ENCODE measurements around the gene CLCN6. TPM values are rescaled to one million over a fixed set of nuclear protein-coding genes. Genes with fewer than 3 reads are reported as not detected.

The CLCN6 gene
- total and polyA plus RNA-seq, 4 donors: 5.0 to 9.0 (median 6.5) TPM

DNA sequence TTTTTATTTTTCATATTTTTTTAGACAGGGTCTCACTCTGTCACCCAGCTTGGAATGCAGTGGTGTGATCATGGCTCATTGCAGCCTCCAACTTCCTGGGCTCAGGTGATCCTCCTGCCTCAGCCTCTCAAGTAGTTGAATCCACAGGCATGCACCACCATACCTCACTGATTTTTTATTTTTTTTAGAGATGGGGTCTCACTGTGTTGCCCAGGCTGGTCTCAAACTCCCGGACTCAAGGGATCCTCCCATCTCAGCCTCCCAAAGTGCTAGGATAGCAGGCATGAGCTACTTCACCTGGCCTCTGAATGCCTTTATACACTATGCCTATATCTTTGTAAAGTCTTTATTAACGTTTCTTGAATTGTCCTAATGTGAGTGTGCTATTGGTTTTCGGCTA, 63.1 kb downstream of the CLCN6 start:
- TF ChIP-seq TAF1 (conservative IDR thresholded peaks at IDR 0.05): no peak
- no peak for TF ChIP-seq FOXA1 (IDR thresholded peaks at IDR 0.05)
- TF ChIP-seq GABPA (IDR thresholded peaks at IDR 0.05 in 1 of 2, conservative IDR thresholded peaks at IDR 0.05 in 1 of 2): no peak
- no peak for TF ChIP-seq JUND (IDR thresholded peaks at IDR 0.05)
- TF ChIP-seq, protein P1, sequence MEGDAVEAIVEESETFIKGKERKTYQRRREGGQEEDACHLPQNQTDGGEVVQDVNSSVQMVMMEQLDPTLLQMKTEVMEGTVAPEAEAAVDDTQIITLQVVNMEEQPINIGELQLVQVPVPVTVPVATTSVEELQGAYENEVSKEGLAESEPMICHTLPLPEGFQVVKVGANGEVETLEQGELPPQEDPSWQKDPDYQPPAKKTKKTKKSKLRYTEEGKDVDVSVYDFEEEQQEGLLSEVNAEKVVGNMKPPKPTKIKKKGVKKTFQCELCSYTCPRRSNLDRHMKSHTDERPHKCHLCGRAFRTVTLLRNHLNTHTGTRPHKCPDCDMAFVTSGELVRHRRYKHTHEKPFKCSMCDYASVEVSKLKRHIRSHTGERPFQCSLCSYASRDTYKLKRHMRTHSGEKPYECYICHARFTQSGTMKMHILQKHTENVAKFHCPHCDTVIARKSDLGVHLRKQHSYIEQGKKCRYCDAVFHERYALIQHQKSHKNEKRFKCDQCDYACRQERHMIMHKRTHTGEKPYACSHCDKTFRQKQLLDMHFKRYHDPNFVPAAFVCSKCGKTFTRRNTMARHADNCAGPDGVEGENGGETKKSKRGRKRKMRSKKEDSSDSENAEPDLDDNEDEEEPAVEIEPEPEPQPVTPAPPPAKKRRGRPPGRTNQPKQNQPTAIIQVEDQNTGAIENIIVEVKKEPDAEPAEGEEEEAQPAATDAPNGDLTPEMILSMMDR (IDR thresholded peaks at IDR 0.05; ENCODE audit: low read depth, low read length, missing input control): no peak
- TF ChIP-seq HNF4G (IDR thresholded peaks at IDR 0.05): no peak
- no peaks in the 10 kb centered on the region for H3K9me3 ChIP-seq (ENCODE audit: control insufficient read depth in 4 of 4, low read length in 3 of 4)
- no peak overlapping the region for H3K9ac ChIP-seq (ENCODE audit: low read depth in 1 of 2, low read length in 2 of 2)
- no peaks in the 10 kb centered on the region for H3K4me1 ChIP-seq (ENCODE audit: control insufficient read depth in 4 of 4, insufficient read depth in 4 of 4, low read length in 3 of 4)
- 86% methylated on average over 3 of the region's 3 CpGs for WGBS
- DNase-seq (ENCODE audit: low spot score): no peak
- H3K36me3 ChIP-seq (ENCODE audit: control insufficient read depth in 4 of 4, insufficient read depth in 3 of 4, low read depth in 1 of 4, low read length in 3 of 4): no peaks in the 10 kb centered on the region
- no peak overlapping the region for H3K27ac ChIP-seq (ENCODE audit: low read depth in 1 of 2, low read length in 2 of 2)
- H3K27me3 ChIP-seq (ENCODE audit: control insufficient read depth in 4 of 4, insufficient read depth in 4 of 4, low read length in 3 of 4): no peaks in the 10 kb centered on the region
- H3K4me3 ChIP-seq (ENCODE audit: low read depth in 1 of 3, low read length in 3 of 3): no peak overlapping the region

DNA sequence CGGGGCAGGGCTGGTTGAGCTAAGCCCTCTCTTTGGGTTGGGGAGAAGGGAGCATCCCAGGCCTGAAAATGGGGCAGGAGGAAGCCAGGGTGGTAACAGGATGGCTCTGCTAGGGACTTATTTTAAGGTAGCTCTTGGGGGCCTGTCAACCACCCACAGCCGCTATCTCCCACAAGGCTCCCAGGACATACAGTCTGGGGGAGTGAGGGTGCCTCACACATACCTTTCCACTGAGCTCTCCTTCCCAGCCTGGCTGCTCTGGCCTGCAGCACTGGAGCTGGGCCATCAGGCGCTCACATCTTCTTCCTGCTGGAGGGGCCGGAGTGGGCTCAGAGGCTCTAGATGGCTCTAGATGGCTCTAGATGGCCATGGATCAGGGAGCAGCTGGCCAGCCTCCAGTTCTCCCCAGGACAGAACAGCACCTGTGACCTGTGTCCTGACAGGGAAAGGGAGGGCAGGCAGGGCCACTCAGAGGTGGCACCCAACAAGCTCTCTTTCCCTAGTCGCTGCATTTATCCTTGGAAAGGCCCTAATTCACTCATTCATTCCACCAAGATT, 63.7 kb downstream of the CLCN6 start:
- H3K27me3 ChIP-seq (ENCODE audit: control insufficient read depth in 4 of 4, insufficient read depth in 4 of 4, low read length in 3 of 4): no peaks in the 10 kb centered on the region
- 73% methylated on average over 5 of the region's 5 CpGs for WGBS

DNA sequence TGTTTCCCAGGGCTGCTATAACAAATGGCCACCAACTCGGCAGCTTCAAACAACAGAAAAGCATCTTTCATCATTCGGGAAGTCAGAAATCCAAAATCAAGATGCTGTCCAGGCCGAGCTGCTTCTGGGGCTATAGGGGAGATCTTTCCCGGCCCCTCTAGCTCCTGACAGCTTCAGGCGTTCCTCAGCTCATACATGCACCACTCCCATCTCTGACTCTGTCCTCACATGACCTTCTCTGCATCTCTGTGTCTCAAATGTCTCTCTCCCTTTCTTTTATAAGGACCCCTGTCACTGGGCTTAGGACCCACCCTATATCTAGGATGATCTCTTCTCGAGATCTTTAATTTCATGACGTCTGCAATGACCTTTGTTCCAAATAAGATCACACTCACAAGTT, 66.6 kb downstream of the CLCN6 start:
- Histone ChIP-seq H3K9me3 (ENCODE audit: control insufficient read depth in 4 of 4, low read length in 3 of 4) (no peaks in the 10 kb centered on the region), H3K4me3 (ENCODE audit: low read depth in 1 of 3, low read length in 3 of 3) (no peak overlapping the region), H3K27ac (ENCODE audit: low read depth in 1 of 2, low read length in 2 of 2) (no peak overlapping the region), H3K36me3 (ENCODE audit: control insufficient read depth in 4 of 4, insufficient read depth in 3 of 4, low read depth in 1 of 4, low read length in 3 of 4) (no peaks in the 10 kb centered on the region), H3K9ac (ENCODE audit: low read depth in 1 of 2, low read length in 2 of 2) (no peak overlapping the region), H3K4me1 (ENCODE audit: control insufficient read depth in 4 of 4, insufficient read depth in 4 of 4, low read length in 3 of 4) (no peaks in the 10 kb centered on the region), H3K27me3 (ENCODE audit: control insufficient read depth in 4 of 4, insufficient read depth in 4 of 4, low read length in 3 of 4) (no peaks in the 10 kb centered on the region)
- WGBS: 58% methylated on average over 7 of the region's 7 CpGs
- TF ChIP-seq HNF4G (IDR thresholded peaks at IDR 0.05): no peak
- no peak for TF ChIP-seq FOXA2 (IDR thresholded peaks at IDR 0.05)
- TF ChIP-seq TAF1 (conservative IDR thresholded peaks at IDR 0.05): no peak
- TF ChIP-seq RXRA (IDR thresholded peaks at IDR 0.05): no peak
- TF ChIP-seq, protein P1 (IDR thresholded peaks at IDR 0.05; ENCODE audit: low read depth, low read length, missing input control): no peak
- TF ChIP-seq JUND (IDR thresholded peaks at IDR 0.05): no peak
- TF ChIP-seq NR2F2 (IDR thresholded peaks at IDR 0.05): no peak
- TF ChIP-seq, protein P2, sequence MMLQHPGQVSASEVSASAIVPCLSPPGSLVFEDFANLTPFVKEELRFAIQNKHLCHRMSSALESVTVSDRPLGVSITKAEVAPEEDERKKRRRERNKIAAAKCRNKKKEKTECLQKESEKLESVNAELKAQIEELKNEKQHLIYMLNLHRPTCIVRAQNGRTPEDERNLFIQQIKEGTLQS (IDR thresholded peaks at IDR 0.05): no peak
- TF ChIP-seq SP1 (IDR thresholded peaks at IDR 0.05): no peak
- TF ChIP-seq EGR1 (IDR thresholded peaks at IDR 0.05; ENCODE audit: low read depth in 2 of 2): no peak
- no peak for TF ChIP-seq YY1 (IDR thresholded peaks at IDR 0.05)
- no peak for DNase-seq (ENCODE audit: low spot score)

More for the DNA sequence above, 63.7 kb downstream of the CLCN6 start:
- H3K9me3 ChIP-seq (ENCODE audit: control insufficient read depth in 4 of 4, low read length in 3 of 4): no peaks in the 10 kb centered on the region
- H3K4me1 ChIP-seq (ENCODE audit: control insufficient read depth in 4 of 4, insufficient read depth in 4 of 4, low read length in 3 of 4): no peaks in the 10 kb centered on the region
- TF ChIP-seq, protein P1 (IDR thresholded peaks at IDR 0.05; ENCODE audit: low read depth, low read length, missing input control): no peak
- TF ChIP-seq JUND (IDR thresholded peaks at IDR 0.05) (no peak), EGR1 (IDR thresholded peaks at IDR 0.05; ENCODE audit: low read depth in 2 of 2) (no peak), NR2F2 (IDR thresholded peaks at IDR 0.05) (no peak)
- no peak overlapping the region for H3K4me3 ChIP-seq (ENCODE audit: low read depth in 1 of 3, low read length in 3 of 3)
- H3K9ac ChIP-seq (ENCODE audit: low read depth in 1 of 2, low read length in 2 of 2): no peak overlapping the region
- H3K27ac ChIP-seq (ENCODE audit: low read depth in 1 of 2, low read length in 2 of 2): no peak overlapping the region
- DNase-seq (ENCODE audit: low spot score): no peak
- H3K36me3 ChIP-seq (ENCODE audit: control insufficient read depth in 4 of 4, insufficient read depth in 3 of 4, low read depth in 1 of 4, low read length in 3 of 4): no peaks in the 10 kb centered on the region

All from liver (tissue), 9 donors.